PC-3 (cell line): ENCODE results near the gene TNFAIP8L3. TPM values are rescaled to one million over a fixed set of nuclear protein-coding genes. Genes with fewer than 3 reads are reported as not detected.

Experiments
- ATAC-seq: fragments of 200-7000 bp; cut with Tn5 transposase; 2 replicates; pipeline ENCODE4 v1.9.1; 2020; ENCODE audit warnings: mild to moderate bottlenecking, moderate library complexity
- BruUV-seq: library from RNA; stranded (reverse); fragments of 400-500 nt; replicated peaks from 2 replicates; lab custom pipeline; 2021; lab: Mats Ljungman, UMichigan
- CTCF ChIA-PET: fragments of 300-600 bp; sonication (Branson Sonifier 250); formaldehyde crosslinking; loops from one replicate; lab custom pipeline; 2022; ENCODE audit warnings: antibody characterized with exemption; lab: Charles Lee
- POLR2A ChIA-PET: fragments of 300-600 bp; sonication (Branson Sonifier 250); formaldehyde crosslinking; loops from one replicate; lab custom pipeline; 2022; ENCODE audit warnings: antibody characterized with exemption; ENCODE audit not compliant: unreplicated experiment; lab: Charles Lee
- DNase-seq: peaks from one replicate; pipeline ENCODE4 v3.0.0-alpha.2; 2015
- H2AFZ ChIP-seq: fragments of 300-600 bp; sonication (generic); 2 replicates; pipeline ENCODE4 v1.6.0; 2016; ENCODE audit warnings: antibody characterized with exemption, low read length
- H3F3A ChIP-seq: fragments of 300-600 bp; sonication (generic); one replicate; pipeline ENCODE4 v1.6.0; 2017; ENCODE audit warnings: antibody characterized with exemption, low read length, control low read depth, mild to moderate bottlenecking; ENCODE audit not compliant: unreplicated experiment
- H3K27ac ChIP-seq: fragments of 300-600 bp; sonication (generic); 2 replicates; pipeline ENCODE4 v1.5.1; 2016; ENCODE audit warnings: mild to moderate bottlenecking, low read length
- H3K27me3 ChIP-seq: fragments of 300-600 bp; sonication (generic); 2 replicates; pipeline ENCODE4 v1.6.1; 2016; ENCODE audit warnings: low read length, mixed read lengths
- H3K36me3 ChIP-seq: fragments of 300-600 bp; sonication (generic); 2 replicates; pipeline ENCODE4 v1.6.1; 2016; ENCODE audit warnings: low read depth, mixed run types, low read length, mixed read lengths
- H3K4me1 ChIP-seq: fragments of 300-600 bp; sonication (generic); 2 replicates; pipeline ENCODE4 v1.5.1; 2016; ENCODE audit warnings: low read length; ENCODE audit not compliant: insufficient read depth
- H3K4me2 ChIP-seq: fragments of 300-600 bp; sonication (generic); 2 replicates; pipeline ENCODE4 v1.6.0; 2016; ENCODE audit warnings: low read length
- H3K4me3 ChIP-seq: fragments of 300-600 bp; sonication (generic); 2 replicates; pipeline ENCODE4 v1.5.1; 2016; ENCODE audit warnings: mild to moderate bottlenecking, low read length, mixed read lengths
- H3K79me2 ChIP-seq: fragments of 300-600 bp; sonication (generic); 2 replicates; pipeline ENCODE4 v1.6.1; 2017; ENCODE audit warnings: low read length, mixed read lengths
- H3K9ac ChIP-seq: fragments of 300-600 bp; sonication (generic); 2 replicates; pipeline ENCODE4 v1.6.0; 2016; ENCODE audit warnings: mild to moderate bottlenecking, low read length
- H3K9me2 ChIP-seq: fragments of 300-600 bp; sonication (generic); replicated peaks from 2 replicates; pipeline ENCODE4 v1.6.1; 2016; ENCODE audit warnings: mixed run types, low read length, mixed read lengths
- H3K9me3 ChIP-seq: fragments of 300-600 bp; sonication (generic); 2 replicates; pipeline ENCODE4 v1.6.1; 2016; ENCODE audit warnings: low read length, mixed read lengths
- H4K20me1 ChIP-seq: fragments of 300-600 bp; sonication (generic); 2 replicates; pipeline ENCODE4 v1.6.1; 2016; ENCODE audit warnings: low read length, mixed read lengths
- CTCF ChIP-seq: fragments of 300-600 bp; sonication (generic); conservative IDR thresholded peaks from 2 replicates; pipeline ENCODE4 v1.5.1; 2017; ENCODE audit warnings: antibody characterized with exemption, low read depth, mild to moderate bottlenecking, low read length
- EZH2 ChIP-seq: fragments of 300-600 bp; sonication (generic); IDR thresholded peaks from one replicate; pipeline ENCODE4 v1.6.1; 2017; ENCODE audit warnings: antibody characterized with exemption, mild to moderate bottlenecking, low read length; ENCODE audit not compliant: unreplicated experiment
- EZH2phosphoT487 ChIP-seq: fragments of 300-600 bp; sonication (generic); IDR thresholded peaks from 2 replicates; pipeline ENCODE4 v1.6.1; 2018; ENCODE audit warnings: mild to moderate bottlenecking, antibody characterized with exemption, low read length, borderline replicate concordance
- intact Hi-C: fragments of 100-400 bp; cut with micrococcal nuclease; formaldehyde crosslinking; loops from 2 replicates; pipeline ENCODE4 v1.9.0; 2023
- total RNA-seq: library from RNA; depleted of rRNA; stranded (reverse); fragments of >200 nt; gene quantifications from 2 replicates; pipeline ENCODE4 v1.2.3, GENCODE V29; 2014

Gene TNFAIP8L3
- total RNA-seq, 1 experiment from 2014 or later, result not detected

- no peaks in the 10 kb centered on the region for H3K36me3 ChIP-seq
- no peaks in the 10 kb centered on the region for H3K27me3 ChIP-seq
- H3K9ac ChIP-seq, result no peak overlapping the region
- BruUV-seq, result no TSS peak
- no peak overlapping the region for H3K4me3 ChIP-seq
- TF ChIP-seq EZH2phosphoT487 (no peak), CTCF (no peak), EZH2 (no peak)
- no peak for DNase-seq
- CTCF ChIA-PET, result no interaction called here
- H3K4me1 ChIP-seq, result 0 out of 2 replicates have a peak, but pooled peaks cover 12% of the 10 kb centered on the region
- no peaks in the 10 kb centered on the region for H4K20me1 ChIP-seq
- no peaks in the 10 kb centered on the region for H3F3A ChIP-seq
- no peak for ATAC-seq
- POLR2A ChIA-PET, result no interaction called here
- no peaks in the 10 kb centered on the region for H3K79me2 ChIP-seq
- H3K4me2 ChIP-seq, result no peak overlapping the region
- intact Hi-C loops, result no loop called here
- H2AFZ ChIP-seq, result no peak overlapping the region
- no peaks in the 10 kb centered on the region for H3K9me2 ChIP-seq
- H3K9me3 ChIP-seq, result no peaks in the 10 kb centered on the region
- H3K27ac ChIP-seq, result no peak overlapping the region
Observed at GRCh38 chr15:51086409-51086808, 8.3 kb downstream of the TNFAIP8L3 start.

GRCh38 chr15:51085764-51086163 lies 8.9 kb downstream of the TNFAIP8L3 start:
- Histone ChIP-seq H3K27ac (no peak overlapping the region), H4K20me1 (no peaks in the 10 kb centered on the region), H3K4me2 (no peak overlapping the region), H3K9ac (no peak overlapping the region), H3K27me3 (no peaks in the 10 kb centered on the region), H3K4me3 (no peak overlapping the region), H3K4me1 (0 out of 2 replicates have a peak, but pooled peaks cover 12% of the 10 kb centered on the region), H3K79me2 (no peaks in the 10 kb centered on the region), H2AFZ (no peak overlapping the region), H3K9me2 (no peaks in the 10 kb centered on the region), H3F3A (no peaks in the 10 kb centered on the region), H3K9me3 (no peaks in the 10 kb centered on the region), H3K36me3 (no peaks in the 10 kb centered on the region)
- no TSS peak for BruUV-seq
- CTCF ChIA-PET, result interaction anchor here (1.0 kb wide), 1 partner anchor 77 kb away, joined by 5 read pairs; no protein-coding TSS in a partner anchor
- ATAC-seq (no peak), DNase-seq (no peak)
- intact Hi-C loops, result no loop called here
- TF ChIP-seq CTCF, result no peak
- POLR2A ChIA-PET, result no interaction called here

DNA sequence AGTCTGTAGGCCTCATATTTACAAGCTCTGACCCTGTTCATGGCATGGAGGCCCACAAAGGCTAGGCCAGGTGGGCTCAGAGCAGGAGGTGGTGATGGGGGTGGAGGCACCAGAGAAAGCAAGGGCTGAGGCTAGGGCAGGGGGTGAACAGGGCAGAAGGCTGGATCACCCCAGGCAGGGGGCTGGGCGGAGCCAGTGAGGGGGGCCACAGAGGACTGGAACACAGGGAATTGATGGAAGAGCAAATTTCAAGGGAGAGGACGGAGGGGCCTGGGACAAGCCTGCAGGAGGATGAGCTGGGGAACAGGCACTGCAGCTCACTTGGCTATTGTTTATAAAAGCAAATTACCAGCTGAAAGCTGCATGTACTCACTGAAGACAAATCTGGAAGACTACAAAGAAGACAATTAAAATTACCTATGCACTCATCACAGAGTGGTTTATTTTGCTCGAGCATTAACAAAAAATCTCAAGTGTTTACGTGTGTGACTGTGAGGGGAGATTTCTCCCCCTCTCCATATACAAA lies 11.0 kb downstream of the TNFAIP8L3 start:
- BruUV-seq, result no TSS peak
- H3K79me2 ChIP-seq, result no peaks in the 10 kb centered on the region
- intact Hi-C loops, result no loop called here
- no peak overlapping the region for H3K27ac ChIP-seq
- no peaks in the 10 kb centered on the region for H3K36me3 ChIP-seq
- no peaks in the 10 kb centered on the region for H3K27me3 ChIP-seq
- no peaks in the 10 kb centered on the region for H3F3A ChIP-seq
- no peak for TF ChIP-seq CTCF
- no peak for TF ChIP-seq EZH2phosphoT487
- no peak for TF ChIP-seq EZH2
- no peaks in the 10 kb centered on the region for H3K9me3 ChIP-seq
- H3K4me3 ChIP-seq, result no peak overlapping the region
- 0 out of 2 replicates have a peak, but pooled peaks cover 12% of the 10 kb centered on the region for H3K4me1 ChIP-seq
- ATAC-seq, result no peak
- no peak for DNase-seq
- POLR2A ChIA-PET, result no interaction called here
- no peak overlapping the region for H2AFZ ChIP-seq
- no peaks in the 10 kb centered on the region for H4K20me1 ChIP-seq
- H3K4me2 ChIP-seq, result no peak overlapping the region
- no peaks in the 10 kb centered on the region for H3K9me2 ChIP-seq
- no peak overlapping the region for H3K9ac ChIP-seq
- CTCF ChIA-PET, result no interaction called here
